ACHN (cell line): ENCODE data around the gene OR6J1.
A peak's percentile ranks its signal among the peaks of the same experiment; 100 is the strongest.
"Not testable (repeated sequence)": the region's sequence is repeated elsewhere in the genome, so short reads cannot be mapped to it uniquely, and the experiment has no call there.

Experiments
- DNase-seq: peaks from one replicate; pipeline ENCODE4 v3.0.0-alpha.2; 2015
- in situ Hi-C: cut with HindIII; loops from 2 replicates; pipeline ENCODE4 v1.10.0; 2017; ENCODE audit warnings: low sequenced_read_pairs, low pct_ligation_motif_present, low pct_unique_long_range_greater_than_20kb

Gene OR6J1

DNA sequence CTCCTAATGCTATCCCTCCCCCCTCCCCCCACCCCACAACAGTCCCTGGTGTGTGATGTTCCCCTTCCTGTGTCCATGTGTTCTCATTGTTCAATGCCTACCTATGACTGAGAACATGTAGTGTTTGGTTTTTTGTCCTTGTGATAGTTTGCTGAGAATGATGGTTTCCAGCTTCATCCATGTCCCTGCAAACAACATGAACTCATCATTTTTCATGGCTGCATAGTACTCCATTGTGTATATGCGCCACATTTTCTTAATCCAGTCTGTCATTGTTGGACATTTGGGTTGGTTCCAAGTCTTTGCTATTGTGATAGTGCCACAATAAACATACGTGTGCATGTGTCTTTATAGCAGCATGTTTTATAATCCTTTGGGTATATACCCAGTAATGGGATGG, 28.4 kb downstream of the OR6J1 start:
- DNase-seq, in situ Hi-C loops: not testable (repeated sequence)

DNA sequence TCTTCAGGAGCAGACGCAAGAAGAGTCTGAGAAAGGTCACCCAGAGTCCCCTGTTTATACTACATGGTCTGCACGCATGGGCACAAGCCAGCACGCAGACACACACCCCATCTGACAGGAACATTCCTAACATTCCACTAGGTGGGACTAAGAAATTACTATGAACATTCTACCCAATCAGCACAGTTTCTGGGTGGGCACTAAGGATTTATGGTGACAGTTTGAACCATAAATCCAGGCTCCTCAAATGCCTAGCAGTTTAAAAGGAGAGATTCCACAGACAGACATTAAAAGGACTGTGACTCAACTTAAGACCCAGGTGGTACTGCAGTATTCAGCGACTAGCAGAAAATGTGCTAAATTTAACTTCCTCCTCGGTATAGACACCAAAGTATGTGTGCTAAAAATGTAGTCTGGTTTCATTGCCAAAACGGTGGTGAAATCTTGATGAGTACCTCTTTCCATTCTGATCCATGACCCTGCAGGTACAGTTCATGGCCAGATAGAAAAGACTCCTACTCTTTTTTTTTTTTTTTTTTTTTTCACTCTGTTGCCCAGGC, 29.8 kb downstream of the OR6J1 start:
- DNase-seq, result peak; percentile 98
- in situ Hi-C loops, result no loop called here

DNA sequence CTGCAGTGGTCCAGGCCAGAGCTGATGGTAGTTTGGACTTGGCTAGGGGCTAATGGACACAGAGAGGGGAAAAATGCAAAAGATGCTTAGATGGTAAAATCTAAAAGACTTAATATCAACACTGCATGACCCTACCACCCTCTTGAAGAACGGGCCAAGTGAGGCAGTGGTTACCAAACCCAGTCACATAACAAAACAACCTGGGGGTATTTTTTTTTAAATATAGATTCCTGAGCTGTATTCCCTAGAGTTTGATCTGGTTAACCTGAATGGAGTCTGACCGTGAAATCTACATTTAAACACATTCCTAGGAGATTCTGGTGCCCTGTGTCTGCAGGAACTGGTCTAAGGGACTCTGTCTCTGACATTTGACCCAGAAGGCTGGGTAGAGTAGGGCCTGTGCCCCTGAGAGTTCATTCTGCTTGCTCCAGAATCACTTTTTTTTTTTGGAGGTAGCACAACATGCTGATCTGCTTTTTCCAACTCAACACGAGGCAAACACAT, 30.4 kb downstream of the OR6J1 start:
- in situ Hi-C loops, result no loop called here
- no peak for DNase-seq

DNA sequence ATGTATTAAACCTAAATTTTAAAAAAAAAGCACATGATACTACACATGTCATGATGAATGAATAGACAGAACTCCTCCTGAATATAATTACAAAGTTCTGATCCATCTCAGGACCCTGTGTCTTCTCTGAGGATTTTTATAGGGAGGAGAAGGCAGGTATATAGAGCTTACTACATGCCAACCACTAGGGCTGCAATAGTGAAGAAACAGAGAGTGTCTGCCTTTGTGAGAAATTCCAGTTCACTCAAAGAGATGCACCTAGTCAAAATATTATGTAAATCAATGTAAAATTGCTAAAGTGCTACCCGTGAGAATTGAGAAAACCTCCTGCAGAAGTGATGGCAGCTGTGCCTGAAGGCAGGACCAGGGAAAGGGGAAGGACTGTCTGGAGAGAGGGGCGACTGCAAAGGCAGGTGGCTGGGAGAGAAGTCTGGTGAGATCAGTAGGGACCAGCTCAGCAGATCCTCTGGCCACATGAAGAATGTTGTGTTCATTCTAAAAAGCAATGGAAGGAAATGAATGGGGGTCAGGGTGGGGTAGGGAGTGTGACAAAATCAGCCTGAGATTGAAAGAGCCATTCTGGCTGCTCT, 31.0 kb downstream of the OR6J1 start:
- in situ Hi-C loops, result no loop called here
- peak; percentile 52 for DNase-seq

DNA sequence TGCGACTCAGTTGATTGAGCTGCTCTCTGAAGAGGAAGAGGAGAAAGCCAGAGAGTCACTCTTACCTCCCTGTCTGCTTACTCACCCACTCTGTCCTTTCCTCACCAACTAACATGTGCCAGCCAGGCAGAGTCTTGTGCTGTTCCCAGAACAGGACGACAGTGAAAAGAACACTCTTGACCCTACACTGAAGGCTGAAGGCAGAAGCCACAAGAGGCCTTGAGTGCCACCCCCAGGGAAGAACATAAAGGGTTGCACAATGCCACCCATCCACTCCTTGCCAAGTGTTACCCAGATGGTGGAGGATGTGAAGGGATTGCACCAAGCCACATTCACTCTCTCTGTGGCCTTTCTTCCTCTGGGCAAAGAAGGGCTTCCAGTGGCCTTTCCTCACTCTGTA, 33.2 kb downstream of the OR6J1 start:
- no peak for DNase-seq
- in situ Hi-C loops, result no loop called here

DNA sequence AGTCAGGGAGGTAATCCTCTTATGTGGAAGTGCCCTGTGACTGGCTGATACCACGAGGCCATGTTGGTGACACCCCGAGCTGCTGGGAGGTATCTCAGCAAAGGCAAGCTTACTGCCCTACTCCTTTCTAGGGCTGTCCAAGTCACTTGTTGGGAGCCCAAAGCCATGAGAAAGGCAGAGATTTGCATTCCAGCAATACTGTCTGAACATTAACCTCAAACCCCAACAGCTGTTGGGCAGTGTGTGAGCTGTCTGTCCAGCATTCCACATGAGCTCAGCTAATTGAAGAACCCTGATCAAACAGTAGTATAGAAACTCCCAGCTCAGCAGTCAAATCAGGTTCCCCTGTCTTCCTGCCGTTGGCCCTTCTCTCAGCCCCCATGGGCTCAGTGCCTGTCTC, 36.9 kb downstream of the OR6J1 start:
- in situ Hi-C loops, result no loop called here
- no peak for DNase-seq

DNA sequence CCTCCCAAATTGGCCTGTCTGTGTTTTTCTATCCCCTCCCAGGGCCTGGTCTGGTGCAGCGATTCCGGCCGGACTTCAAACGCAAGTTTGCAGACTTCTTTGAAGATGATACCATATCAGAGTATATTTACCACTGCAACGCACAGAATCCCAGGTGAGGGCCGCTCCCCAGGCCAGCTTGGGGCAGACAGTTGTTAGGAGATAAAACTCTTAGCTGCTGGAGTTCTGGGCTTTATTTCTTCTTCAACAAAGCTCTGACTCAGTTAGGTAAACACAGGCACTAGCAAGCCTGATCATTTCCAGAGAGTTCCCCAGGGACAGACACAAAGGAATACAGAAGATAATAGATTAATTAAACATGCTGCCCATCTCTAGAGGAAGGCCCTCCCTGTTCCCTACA, 37.8 kb downstream of the OR6J1 start:
- in situ Hi-C loops, result no loop called here
- no peak for DNase-seq

DNA sequence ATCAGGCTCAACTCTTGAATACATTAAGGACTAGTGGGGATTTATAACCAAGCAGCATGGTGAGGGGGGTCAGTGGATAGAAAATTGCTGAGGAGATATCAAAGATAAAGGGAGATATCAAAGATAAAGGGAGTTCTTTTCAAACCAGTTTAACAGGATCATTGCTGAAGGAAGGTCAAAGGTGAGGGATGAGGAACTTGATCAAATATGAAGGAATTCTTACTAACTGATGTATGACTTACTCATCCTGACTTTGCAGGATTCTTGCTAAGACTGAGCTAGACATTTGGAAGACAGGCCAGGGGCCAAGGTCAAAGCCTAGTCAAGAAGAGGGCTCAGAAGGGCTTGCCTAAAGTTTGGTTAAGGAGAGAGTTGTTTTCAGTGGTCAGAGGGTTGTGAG, 41.3 kb downstream of the OR6J1 start:
- in situ Hi-C loops, result no loop called here
- DNase-seq, result no peak

DNA sequence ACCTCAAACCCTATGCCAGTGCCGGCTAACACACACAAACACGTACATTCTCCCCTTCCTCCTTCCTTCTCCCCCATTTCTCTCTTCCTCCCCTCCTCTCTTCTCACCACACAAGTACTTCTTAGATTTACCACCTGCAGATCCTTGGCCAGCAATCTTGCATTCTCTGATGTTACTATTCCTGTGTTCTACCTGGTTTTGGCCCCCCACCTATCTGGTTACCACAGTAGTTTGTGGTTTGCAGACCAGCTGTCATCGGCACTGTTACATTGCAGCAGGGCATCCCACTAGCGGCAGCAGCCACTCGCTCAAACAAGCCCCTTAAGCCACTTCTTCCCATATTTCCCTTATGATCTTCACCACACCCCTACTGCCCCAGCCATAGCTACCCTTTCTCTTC, 42.2 kb downstream of the OR6J1 start:
- DNase-seq, result no peak
- in situ Hi-C loops, result no loop called here

DNA sequence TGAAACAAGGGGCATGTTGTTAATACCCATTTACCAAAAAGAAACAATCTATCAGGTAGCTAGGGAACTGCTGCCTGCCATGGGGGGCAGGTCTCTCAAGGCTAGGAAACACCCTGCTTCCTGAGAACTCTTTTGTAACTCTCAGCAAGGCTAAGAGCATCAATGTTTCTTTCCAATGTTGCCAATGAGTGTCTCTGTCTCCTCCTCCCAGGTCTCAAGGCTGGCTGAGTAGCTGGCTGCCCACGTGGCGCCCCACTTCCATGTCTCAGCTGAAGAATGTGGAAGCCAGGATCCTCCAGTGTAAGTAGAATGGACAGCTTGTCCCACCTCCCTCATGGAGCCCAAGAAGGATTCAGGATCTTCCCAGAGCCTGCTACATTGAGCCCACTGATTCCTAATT, 42.7 kb downstream of the OR6J1 start:
- in situ Hi-C loops, result no loop called here

DNA sequence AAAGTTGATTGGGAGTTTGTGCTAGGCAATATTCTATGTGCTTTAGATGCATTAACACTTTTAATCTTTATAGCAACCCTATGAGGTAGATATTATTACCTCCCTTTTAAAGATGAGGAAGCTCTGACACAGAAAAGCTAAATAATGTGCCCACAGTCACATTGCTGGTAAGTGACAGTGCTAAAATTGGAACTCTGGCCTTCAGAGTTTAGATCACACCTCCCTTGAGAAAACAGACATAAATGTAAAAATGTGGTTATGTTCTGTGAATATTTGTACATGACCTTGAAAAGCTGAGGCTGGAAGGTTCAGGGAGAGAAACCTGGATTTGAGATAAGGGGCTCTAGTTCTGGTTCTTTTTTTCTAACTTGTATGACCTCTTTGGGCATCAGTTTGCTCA, 44.1 kb downstream of the OR6J1 start:
- in situ Hi-C loops, result no loop called here
- no peak for DNase-seq

More for the DNA sequence above, 42.7 kb downstream of the OR6J1 start:
- DNase-seq, result no peak

DNA sequence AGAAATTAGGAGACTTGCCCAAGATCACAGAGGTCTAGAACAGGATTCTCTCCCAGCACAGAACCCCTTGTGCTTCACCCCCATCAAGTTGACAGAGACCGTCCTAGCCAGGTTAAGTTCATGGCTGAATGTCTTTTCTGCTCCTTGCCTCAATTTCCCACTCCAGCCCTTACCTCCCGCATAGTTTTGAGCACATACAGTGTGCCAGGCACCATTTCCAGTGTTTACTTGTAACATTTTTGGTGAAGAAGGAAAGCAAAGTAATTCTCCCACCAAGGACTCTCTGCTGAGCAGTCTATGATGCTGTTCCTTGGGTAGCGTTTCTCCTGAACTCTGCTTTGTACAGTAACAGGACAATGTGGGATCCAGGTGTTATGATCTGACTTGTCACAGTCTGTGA, 44.8 kb downstream of the OR6J1 start:
- in situ Hi-C loops, result no loop called here
- no peak for DNase-seq

DNA sequence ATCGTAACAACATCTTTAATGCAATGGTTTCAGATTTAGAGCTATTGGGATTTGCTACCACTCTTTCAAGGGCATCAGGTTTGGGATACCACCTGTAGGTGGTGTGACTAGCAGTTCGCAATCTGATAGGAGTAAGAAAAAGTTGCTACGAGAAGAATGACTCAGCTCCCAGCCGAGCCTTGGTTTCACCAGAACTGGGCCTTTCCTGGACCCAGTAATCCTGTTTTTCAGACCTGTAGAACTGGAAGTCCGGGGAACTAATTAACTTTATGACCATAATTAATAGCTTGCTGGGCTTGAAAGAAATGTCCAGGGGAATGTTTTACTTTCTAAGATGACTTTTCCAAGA, 45.3 kb downstream of the OR6J1 start:
- in situ Hi-C loops, result no loop called here
- DNase-seq, result peak; percentile 63

DNA sequence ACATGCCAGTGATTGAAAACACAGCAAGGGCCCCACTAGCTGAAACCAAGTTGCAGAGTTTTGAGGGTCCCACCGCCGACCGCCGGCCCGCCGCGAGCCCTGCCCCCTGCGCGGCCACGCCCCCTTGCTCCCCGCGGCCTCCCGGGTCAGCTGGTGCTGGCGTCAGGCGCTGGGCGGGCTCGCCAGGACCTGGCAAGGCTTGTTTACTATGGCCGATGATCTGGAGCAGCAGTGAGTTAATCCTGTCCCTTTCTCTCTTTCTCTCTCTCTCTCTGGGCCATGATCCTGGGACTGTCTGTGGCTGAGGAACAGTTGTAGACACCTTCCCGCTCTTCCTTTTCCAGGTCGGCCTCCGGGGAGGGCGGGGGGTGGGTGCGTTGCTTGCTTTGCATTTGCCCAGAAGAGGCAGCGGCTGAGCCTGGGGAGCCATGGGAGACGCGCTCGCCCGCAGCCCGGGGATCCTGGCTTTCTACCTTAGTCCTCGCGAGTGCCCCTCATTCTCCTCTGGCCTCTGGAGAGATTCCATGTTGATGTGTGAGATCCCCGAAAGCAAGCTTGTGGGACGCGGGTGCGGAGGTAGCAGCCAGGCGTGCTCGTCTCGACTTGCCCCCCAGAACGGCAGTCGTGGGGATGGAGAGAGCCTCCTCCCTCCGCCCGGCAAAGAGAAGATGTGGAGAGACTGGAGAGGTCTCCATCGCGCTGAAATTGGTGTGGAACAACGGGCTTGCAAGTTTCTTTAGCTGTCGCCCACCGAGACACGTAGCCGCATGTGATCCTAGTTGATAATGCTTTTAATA, 45.9 kb downstream of the OR6J1 start, which contains the start of gene ABHD4:
Gene ABHD4, plus strand, starts transcription at position 202 of the 797 bp plus-strand sequence. Its CDS starts 7 bp downstream, at position 209.
- in situ Hi-C loops, result no loop called here
- DNase-seq, result peak; percentile 63

DNA sequence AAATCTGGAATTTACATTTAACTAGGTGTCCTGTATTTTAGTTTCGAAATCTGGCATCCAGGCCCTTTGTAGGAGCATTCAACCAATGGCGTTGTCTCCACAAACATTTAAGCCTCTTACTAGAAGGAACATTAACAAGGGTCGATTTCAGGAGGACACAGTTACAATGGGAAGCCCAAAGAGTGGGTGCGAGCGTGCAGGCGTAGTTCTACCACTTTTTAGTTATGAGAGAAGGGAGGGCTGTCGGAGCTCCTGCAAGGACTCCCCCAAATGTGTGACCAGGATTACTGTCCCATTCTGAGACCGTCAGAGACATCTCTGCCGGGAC, 46.4 kb downstream of the OR6J1 start:
- in situ Hi-C loops, result no loop called here
- DNase-seq, result no peak

DNA sequence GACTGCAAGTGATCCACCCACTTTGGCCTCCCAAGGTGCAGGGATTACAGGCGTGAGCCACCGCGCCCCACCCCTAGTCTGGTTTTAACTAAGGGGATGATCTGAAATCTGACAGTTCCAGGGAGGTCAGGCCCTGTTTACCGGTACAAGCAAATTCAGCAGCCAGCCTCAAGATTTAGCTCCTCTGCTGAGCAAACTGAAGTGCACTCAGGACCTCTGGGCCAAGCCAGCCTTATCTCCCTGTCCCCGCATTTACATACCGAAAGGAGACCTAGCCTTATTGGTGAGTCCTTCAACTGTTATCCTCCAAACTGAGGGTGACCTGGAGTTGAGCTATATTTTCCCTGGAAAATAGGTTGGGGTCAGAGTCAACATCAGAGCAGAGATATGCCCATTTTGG, 46.9 kb downstream of the OR6J1 start:
- DNase-seq, result no peak
- in situ Hi-C loops, result no loop called here

DNA sequence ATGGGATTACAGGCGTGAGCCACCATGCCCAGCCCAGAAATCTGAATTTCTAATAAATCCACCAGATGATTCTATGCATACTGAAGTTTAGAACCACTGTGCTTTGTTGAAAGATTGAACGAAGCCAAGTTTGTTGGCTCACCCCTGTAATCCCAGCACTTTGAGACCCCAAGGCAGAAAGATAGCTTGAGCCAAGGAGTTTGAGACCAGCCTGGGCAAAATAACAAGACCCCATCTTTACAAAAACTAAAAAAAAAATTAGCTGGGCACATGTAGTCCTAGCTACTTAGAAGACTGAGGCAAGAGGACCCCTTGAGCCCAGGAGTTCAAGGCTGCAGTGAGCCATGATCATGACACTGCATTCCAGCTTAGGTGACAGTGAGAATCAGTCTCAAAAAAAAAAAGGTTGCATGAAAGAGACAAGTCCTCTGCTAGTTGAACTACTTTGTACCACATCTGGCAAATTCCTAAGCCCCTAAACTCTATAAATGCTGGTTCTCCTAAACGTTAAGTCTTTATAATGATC, 47.7 kb downstream of the OR6J1 start:
- no peak for DNase-seq
- in situ Hi-C loops, result no loop called here

DNA sequence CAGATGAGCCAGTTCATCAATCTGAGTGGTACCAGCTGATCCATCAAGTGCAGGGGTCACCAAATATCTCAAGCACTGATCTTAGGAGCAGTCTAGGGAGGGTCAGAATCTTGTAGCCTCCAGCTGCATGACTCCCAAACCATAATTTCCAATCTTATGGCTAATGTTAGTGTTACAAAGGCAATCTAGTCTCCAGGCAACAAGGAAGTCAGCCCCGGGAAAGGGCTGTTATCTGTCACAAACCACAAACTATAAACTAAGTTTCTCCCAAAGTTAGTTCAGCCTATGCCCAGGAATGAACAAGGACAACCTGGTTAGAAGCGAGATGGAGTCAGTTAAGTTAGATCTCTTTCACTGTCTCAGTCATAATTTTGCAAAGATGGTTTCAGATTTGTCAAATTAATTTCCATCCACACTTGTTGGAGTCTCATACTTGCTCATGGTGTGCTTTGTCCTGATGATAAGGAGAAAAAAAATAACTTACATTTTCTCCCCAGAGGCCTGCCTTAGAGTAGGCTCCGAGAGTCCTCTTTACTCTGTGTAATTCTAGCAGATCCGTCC, 49.9 kb downstream of the OR6J1 start:
- in situ Hi-C loops, result no loop called here
- DNase-seq, result no peak

DNA sequence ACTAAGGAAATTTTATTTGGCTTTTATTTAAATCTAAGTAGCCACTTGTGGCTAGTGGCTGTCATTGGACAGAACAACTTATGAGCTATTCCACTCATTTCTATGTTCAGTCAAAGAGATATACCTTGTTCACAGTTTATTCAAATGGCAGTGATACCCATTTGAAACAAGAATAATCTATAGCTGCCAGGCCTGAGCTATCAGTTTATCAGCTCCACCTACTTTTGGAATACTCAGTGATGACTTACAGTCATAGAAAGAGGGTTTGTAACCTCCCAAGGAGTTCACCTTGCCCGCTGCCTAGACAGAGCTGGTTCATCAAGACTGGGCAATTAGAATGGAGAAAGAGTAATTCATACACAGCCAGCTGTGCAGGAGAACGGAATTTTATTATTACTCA, 50.6 kb downstream of the OR6J1 start:
- DNase-seq, result no peak
- in situ Hi-C loops, result no loop called here
